RWPE2 (cell line): ENCODE measurements around the gene RNF223.
"Not testable (repeated sequence)": the region's sequence is repeated elsewhere in the genome, so short reads cannot be mapped to it uniquely, and the experiment has no call there.

Experiments used
- ATAC-seq: fragments of 200-7000 bp; cut with Tn5 transposase; 3 replicates; pipeline ENCODE4 v1.9.1; 2021; ENCODE audit warnings: low read depth
- DNase-seq: peaks from one replicate; pipeline ENCODE4 v3.0.0-alpha.2; 2020; ENCODE audit warnings: low spot score
- H3K27ac ChIP-seq: fragments of 450-650 bp; 2 replicates; pipeline ENCODE4 v1.5.1; 2017; ENCODE audit warnings: mild to moderate bottlenecking; ENCODE audit not compliant: poor library complexity, severe bottlenecking
- H3K27me3 ChIP-seq: fragments of 250-450 bp; sonication (Bioruptor Pico); 2 replicates; pipeline ENCODE4 v1.5.1; 2021; ENCODE audit warnings: mild to moderate bottlenecking, moderate library complexity; ENCODE audit not compliant: insufficient read depth, poor library complexity, severe bottlenecking
- H3K36me3 ChIP-seq: fragments of 250-450 bp; sonication (Bioruptor Pico); 2 replicates; pipeline ENCODE4 v1.5.1; 2020; ENCODE audit warnings: low read depth, mild to moderate bottlenecking, moderate library complexity
- H3K4me1 ChIP-seq: fragments of 250-450 bp; sonication (Bioruptor Pico); 2 replicates; pipeline ENCODE4 v1.5.1; 2021; ENCODE audit warnings: mild to moderate bottlenecking, moderate library complexity; ENCODE audit not compliant: insufficient read depth, poor library complexity, severe bottlenecking
- H3K4me3 ChIP-seq: fragments of 250-450 bp; sonication (Bioruptor Pico); 2 replicates; pipeline ENCODE4 v1.5.1; 2021; ENCODE audit warnings: mild to moderate bottlenecking, moderate library complexity; ENCODE audit not compliant: severe bottlenecking
- H3K9me3 ChIP-seq: fragments of 250-450 bp; sonication (Bioruptor Pico); 2 replicates; pipeline ENCODE4 v1.5.1; 2021; ENCODE audit warnings: mild to moderate bottlenecking, moderate library complexity; ENCODE audit not compliant: severe bottlenecking
- CTCF ChIP-seq: fragments of 450-650 bp; IDR thresholded peaks from one replicate; pipeline ENCODE4 v1.5.1; 2017; ENCODE audit warnings: mild to moderate bottlenecking, moderate library complexity; ENCODE audit not compliant: poor library complexity, severe bottlenecking

RNF223 gene

GRCh38 chr1:1100296-1100695 is 26.2 kb upstream of the RNF223 start:
- ATAC-seq (no peak), DNase-seq (no peak)
- no peak for TF ChIP-seq CTCF
- Histone ChIP-seq H3K9me3 (peaks cover 6% of the 10 kb centered on the region), H3K27ac (no peak overlapping the region), H3K36me3 (no peaks in the 10 kb centered on the region), H3K27me3 (no peaks in the 10 kb centered on the region), H3K4me1 (no peaks in the 10 kb centered on the region), H3K4me3 (no peak overlapping the region)

- TF ChIP-seq CTCF = no peak
These were observed 25.5 kb upstream of the RNF223 start for GRCh38 chr1:1099506-1100183.

GRCh38 chr1:1098681-1099421 is 24.7 kb upstream of the RNF223 start:
- no peaks in the 10 kb centered on the region for H3K27me3 ChIP-seq
- DNase-seq (no peak), ATAC-seq (no peak)
- no peak overlapping the region for H3K27ac ChIP-seq
- peaks cover 6% of the 10 kb centered on the region for H3K9me3 ChIP-seq
- no peaks in the 10 kb centered on the region for H3K36me3 ChIP-seq
- no peak overlapping the region for H3K4me3 ChIP-seq
- no peak for TF ChIP-seq CTCF
- no peaks in the 10 kb centered on the region for H3K4me1 ChIP-seq

More at GRCh38 chr1:1099506-1100183, 25.5 kb upstream of the RNF223 start:
- no peaks in the 10 kb centered on the region for H3K27me3 ChIP-seq
- no peak overlapping the region for H3K4me3 ChIP-seq
- no peaks in the 10 kb centered on the region for H3K36me3 ChIP-seq
- no peaks in the 10 kb centered on the region for H3K4me1 ChIP-seq
- DNase-seq = no peak
- peaks cover 6% of the 10 kb centered on the region for H3K9me3 ChIP-seq
- H3K27ac ChIP-seq = no peak overlapping the region
- no peak for ATAC-seq

- not testable (repeated sequence) for DNase-seq, H3K27me3 ChIP-seq, H3K9me3 ChIP-seq, H3K4me3 ChIP-seq, ATAC-seq, H3K36me3 ChIP-seq, H3K27ac ChIP-seq, H3K4me1 ChIP-seq
These were observed 22.0 kb upstream of the RNF223 start for GRCh38 chr1:1096136-1096535.

GRCh38 chr1:1094981-1095380 is 20.9 kb upstream of the RNF223 start:
- no peak for TF ChIP-seq CTCF
- no peaks in the 10 kb centered on the region for H3K27me3 ChIP-seq
- H3K9me3 ChIP-seq = peaks cover under 1% of the 10 kb centered on the region
- H3K4me3 ChIP-seq = no peak overlapping the region
- no peaks in the 10 kb centered on the region for H3K4me1 ChIP-seq
- DNase-seq = no peak
- no peaks in the 10 kb centered on the region for H3K36me3 ChIP-seq
- no peak overlapping the region for H3K27ac ChIP-seq
- ATAC-seq = no peak
